ENCODE data around the gene STX16.

STX16 gene

DNA sequence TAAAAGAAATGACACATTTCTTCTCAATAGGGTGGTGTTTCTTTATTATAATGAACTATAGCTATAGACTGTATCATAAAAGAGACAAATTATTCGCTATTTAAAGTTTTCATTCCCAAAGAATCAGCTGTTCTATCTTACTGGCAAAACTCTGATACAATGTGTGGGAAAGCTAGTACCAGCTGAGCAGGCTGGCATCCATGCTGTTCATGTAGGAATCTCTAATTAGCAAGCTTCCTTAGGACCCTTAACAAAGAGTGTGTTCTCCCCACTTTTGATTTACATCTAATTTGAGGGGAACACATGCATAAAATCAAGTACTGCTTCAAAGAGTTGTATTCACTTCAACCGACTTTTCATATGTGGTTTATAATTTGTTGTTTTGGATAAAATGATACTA lies 13.2 kb downstream of the STX16 start:
- TF ChIP-seq, protein P1, sequence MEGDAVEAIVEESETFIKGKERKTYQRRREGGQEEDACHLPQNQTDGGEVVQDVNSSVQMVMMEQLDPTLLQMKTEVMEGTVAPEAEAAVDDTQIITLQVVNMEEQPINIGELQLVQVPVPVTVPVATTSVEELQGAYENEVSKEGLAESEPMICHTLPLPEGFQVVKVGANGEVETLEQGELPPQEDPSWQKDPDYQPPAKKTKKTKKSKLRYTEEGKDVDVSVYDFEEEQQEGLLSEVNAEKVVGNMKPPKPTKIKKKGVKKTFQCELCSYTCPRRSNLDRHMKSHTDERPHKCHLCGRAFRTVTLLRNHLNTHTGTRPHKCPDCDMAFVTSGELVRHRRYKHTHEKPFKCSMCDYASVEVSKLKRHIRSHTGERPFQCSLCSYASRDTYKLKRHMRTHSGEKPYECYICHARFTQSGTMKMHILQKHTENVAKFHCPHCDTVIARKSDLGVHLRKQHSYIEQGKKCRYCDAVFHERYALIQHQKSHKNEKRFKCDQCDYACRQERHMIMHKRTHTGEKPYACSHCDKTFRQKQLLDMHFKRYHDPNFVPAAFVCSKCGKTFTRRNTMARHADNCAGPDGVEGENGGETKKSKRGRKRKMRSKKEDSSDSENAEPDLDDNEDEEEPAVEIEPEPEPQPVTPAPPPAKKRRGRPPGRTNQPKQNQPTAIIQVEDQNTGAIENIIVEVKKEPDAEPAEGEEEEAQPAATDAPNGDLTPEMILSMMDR (IDR thresholded peaks at IDR 0.05; ENCODE audit: borderline replicate concordance, insufficient read depth, low read depth, low read length) = no peak
- no peak overlapping the region for H3K4me3 ChIP-seq (ENCODE audit: low read depth, low read length)

DNA sequence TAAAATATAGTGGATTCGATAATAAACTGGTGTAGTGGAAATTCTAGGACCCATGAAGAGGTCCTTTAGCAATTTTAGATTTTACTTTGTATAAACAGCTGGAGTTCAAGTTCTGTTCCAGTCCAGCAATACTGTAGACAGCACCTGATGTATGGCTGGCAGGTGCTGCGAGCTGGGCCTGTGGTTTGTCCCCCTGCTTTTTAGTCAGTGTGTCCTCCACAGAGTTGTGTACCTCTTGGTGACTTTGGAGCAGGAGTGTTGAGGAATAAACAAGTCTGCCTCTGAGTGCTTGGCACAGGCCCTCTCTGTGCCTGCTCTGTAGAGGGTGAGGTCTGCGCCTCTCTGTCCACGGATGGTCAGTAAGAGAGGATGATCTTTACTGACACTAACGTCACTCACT lies 13.8 kb downstream of the STX16 start:
- H3K4me3 ChIP-seq (ENCODE audit: low read depth, low read length) = no peak overlapping the region
- TF ChIP-seq, protein P1 (IDR thresholded peaks at IDR 0.05; ENCODE audit: borderline replicate concordance, insufficient read depth, low read depth, low read length) = no peak

DNA sequence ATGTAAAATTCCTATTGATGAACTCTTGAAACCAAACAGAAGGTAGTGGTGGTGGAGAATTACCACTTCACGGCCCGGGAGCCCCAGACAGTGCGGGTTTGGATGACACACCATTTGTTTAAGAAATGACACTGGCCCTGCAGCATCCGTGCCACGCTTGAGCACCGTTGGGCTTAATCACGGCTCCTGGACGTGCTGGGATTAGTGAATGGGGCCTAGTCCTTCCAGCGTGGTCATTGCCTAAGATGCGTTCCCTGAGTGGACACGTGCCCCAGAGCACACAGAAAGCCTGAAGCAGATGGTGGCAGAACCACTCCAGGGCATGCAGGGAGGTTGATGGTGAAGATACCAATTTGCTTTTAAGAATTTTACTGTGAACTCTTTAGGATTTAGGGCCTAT lies 14.5 kb downstream of the STX16 start:
- no peak overlapping the region for H3K4me3 ChIP-seq (ENCODE audit: low read depth, low read length)
- TF ChIP-seq, protein P1 (IDR thresholded peaks at IDR 0.05; ENCODE audit: borderline replicate concordance, insufficient read depth, low read depth, low read length) = no peak

DNA sequence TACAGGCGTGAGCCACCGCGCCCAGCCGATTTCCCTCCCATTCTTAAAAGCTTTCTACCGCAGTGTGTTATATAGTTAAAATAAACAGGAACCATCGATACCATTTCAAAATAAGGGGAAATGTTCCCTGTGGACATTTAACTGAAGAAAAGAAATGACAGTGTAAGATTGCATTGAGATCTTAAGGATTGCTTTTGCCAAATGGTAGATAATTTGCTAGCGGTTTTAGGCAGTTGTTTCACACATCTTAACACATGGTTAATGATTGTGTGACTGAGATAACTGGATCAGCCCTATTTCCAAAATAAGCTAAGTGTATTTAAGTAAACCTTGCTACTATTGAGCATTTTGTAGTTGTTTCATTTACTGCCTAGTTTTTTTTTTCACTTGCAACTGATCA lies 15.6 kb downstream of the STX16 start:
- TF ChIP-seq, protein P1 (IDR thresholded peaks at IDR 0.05; ENCODE audit: borderline replicate concordance, insufficient read depth, low read depth, low read length) = no peak
- H3K4me3 ChIP-seq (ENCODE audit: low read depth, low read length) = no peak overlapping the region

DNA sequence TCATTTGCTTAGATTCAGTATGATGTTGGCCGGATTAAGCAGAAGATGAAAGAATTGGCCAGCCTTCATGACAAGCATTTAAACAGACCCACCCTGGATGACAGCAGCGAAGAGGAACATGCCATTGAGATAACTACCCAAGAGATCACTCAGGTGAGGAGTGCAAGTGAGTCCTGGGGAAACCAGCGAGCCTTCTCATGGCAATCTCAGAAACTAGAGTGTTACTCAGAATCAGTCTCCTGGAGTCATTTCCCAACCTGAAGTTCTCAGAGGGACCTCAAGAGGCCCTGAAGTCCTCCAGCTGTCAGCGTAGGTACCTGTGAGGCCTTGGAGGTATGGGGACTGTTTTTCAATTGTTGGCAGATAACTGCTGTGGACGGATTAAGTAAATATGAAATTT lies 16.9 kb downstream of the STX16 start:
- H3K4me3 ChIP-seq (ENCODE audit: low read depth, low read length) = no peak overlapping the region
- TF ChIP-seq, protein P1 (IDR thresholded peaks at IDR 0.05; ENCODE audit: borderline replicate concordance, insufficient read depth, low read depth, low read length) = no peak

DNA sequence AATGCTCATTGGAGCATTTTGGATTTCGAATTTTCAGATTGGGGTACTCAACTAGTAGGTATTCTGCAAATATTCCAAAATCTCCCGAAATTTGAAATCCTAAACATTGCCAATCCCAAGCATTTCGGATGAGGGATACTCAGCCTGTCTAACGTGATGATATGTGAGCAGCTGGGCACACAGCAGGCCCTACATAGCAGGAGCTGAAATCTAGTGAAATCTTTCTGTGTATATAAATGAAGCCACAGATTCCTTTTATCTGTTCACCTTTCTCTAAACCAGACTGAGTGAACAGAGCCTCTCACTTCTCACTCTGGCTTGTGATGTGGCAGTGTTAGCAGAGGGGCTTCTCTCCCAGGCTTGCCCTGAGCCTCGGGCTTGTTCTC lies 17.8 kb downstream of the STX16 start:
- H3K4me3 ChIP-seq (ENCODE audit: low read depth, low read length) = no peak overlapping the region

DNA sequence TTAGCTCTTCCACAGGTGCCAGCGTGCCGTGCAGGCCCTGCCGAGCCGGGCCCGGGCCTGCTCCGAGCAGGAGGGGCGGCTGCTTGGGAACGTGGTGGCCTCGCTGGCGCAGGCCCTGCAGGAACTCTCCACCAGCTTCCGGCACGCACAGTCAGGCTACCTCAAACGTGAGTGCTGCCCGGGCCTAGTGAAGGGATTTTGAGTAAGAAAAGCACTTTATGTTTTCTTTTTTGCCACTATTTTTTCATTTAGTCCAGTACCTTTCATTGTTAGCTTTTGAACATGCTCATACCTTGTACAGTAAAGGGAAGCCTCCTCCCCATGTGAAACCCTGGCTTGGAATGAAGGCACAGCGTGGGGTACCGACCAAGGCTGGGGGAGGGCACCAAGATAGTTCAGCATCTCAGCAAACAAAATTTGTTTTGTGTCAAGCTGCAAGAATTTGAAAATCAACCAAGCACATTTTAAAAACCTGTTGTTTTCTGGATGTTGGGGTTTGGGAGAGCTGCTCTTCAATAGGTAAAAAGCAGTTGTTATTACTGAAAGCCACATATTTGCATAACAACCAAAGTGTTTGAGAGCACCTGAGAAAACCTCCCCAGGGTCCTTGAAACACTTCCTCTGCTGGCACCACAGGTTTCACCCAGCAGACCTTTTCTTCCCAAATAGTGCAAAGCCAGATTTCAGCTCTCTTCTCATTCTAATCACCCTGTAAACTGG lies 18.4 kb downstream of the STX16 start:
- no peak overlapping the region for H3K4me3 ChIP-seq (ENCODE audit: low read depth, low read length)

More for the DNA sequence above, 17.8 kb downstream of the STX16 start:
- TF ChIP-seq, protein P1 (IDR thresholded peaks at IDR 0.05; ENCODE audit: borderline replicate concordance, insufficient read depth, low read depth, low read length) = no peak

More for the DNA sequence above, 18.4 kb downstream of the STX16 start:
- TF ChIP-seq, protein P1 (IDR thresholded peaks at IDR 0.05; ENCODE audit: borderline replicate concordance, insufficient read depth, low read depth, low read length) = no peak

Measured in GM12875 (cell line).